Activated CD8-positive, alpha-beta memory T cell treated with anti-CD3 and anti-CD28 coated beads for 36 hours (primary cell): ENCODE measurements around the gene OR2T6. TPM values are rescaled to one million over a fixed set of nuclear protein-coding genes. Genes with fewer than 3 reads are reported as not detected.
"Not testable (repeated sequence)": the region's sequence is repeated elsewhere in the genome, so short reads cannot be mapped to it uniquely, and the experiment has no call there.

Experiments used
- CTCF ChIA-PET: fragments of 350-600 bp; sonication (Branson Sonifier 250); formaldehyde crosslinking; loops from one replicate; lab custom pipeline; 2021; ENCODE audit warnings: antibody characterized with exemption; lab: Charles Lee
- POLR2A ChIA-PET: fragments of 350-600 bp; sonication (Branson Sonifier 250); formaldehyde crosslinking; loops from one replicate; lab custom pipeline; 2021; ENCODE audit warnings: antibody characterized with exemption; lab: Charles Lee
- total RNA-seq, 2 experiments: library from RNA; stranded (reverse); gene quantifications; one replicate each; pipeline ENCODE4 v1.2.3, GENCODE V29; 2021

The OR2T6 gene, protein sequence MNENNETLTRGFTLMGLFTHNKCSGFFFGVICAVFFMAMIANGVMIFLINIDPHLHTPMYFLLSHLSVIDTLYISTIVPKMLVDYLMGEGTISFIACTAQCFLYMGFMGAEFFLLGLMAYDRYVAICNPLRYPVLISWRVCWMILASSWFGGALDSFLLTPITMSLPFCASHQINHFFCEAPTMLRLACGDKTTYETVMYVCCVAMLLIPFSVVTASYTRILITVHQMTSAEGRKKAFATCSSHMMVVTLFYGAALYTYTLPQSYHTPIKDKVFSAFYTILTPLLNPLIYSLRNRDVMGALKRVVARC
- total RNA-seq: not detected

DNA sequence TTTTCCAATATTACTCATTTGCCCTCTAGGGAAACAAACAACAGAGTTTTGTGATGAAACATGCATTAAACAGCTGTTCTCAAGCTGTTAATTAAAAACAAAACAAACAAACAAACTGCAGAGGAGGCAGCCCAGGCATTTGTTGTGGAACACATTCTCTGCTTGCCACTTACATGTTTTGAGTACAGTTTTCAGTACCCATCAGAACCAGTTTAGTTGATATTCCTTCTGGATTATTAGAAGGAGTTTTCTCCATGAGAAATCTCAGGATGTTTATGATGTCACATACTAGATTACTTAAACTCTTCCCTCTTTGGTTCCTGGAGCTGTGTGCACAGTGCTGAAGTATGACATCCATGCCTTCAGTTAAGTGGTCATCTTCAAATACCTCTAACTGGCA, at the start of gene OR2T6:
Gene OR2T6 (plus strand): TSS at position 301 of the 400 bp plus-strand sequence. CDS start 11,863 bp downstream, outside the sequence.
- ChIA-PET POLR2A (no interaction called here), CTCF (no interaction called here)

DNA sequence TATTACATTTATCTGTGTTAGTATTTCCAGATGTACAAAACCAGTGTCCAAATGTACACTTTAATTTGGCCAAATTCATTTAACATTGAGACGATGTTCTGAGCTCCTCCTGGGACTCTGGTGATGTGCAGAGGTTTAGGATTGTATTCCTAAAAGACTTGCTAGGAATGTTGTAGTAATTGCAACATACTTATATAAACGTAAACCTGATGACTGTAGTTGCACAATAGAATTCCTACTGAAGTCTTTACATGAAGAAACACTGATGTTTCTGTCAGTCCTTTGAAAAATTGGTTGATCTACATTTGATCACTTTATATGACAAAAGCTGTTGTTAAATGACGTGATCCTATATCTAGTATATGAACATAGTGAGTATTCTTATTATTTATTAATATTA, 32.1 kb upstream of the OR2T6 start:
- POLR2A ChIA-PET: no interaction called here
- CTCF ChIA-PET: no interaction called here

DNA sequence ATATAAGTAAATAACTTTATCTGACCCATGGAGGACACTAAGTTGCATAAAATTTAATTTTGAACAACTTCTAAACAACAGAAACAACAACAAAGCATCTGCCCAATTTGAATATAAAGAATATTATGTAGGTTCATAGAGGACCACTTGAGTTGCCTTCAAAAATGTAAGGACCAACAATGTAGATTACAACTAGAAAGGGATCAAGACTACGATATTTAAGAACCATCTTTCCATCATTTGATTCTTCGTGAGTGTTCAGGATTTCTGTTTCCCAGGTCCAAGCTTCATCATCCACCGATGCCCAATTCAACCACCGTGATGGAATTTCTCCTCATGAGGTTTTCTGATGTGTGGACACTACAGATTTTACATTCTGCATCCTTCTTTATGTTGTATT, 27.1 kb upstream of the OR2T6 start, which contains the start of gene OR14C36:
Gene OR14C36 (plus strand): TSS at position 301 of the 400 bp plus-strand sequence. CDS start 0 bp downstream, at position 301.
- POLR2A ChIA-PET: no interaction called here
- CTCF ChIA-PET: no interaction called here

- POLR2A ChIA-PET: no interaction called here
Measured at GRCh38 chr1:248359415-248359814, 16.1 kb upstream of the OR2T6 start.

GRCh38 chr1:248361121-248361715, 14.3 kb upstream of the OR2T6 start, which contains the start of gene OR2T4:
Gene OR2T4, plus strand, starts transcription at chr1:248361665. Its CDS starts 0 bp downstream, at chr1:248361665.
- POLR2A ChIA-PET: no interaction called here
- CTCF ChIA-PET: no interaction called here

More at GRCh38 chr1:248359415-248359814, 16.1 kb upstream of the OR2T6 start:
- CTCF ChIA-PET: no interaction called here

- ChIA-PET POLR2A (no interaction called here), CTCF (no interaction called here)
Measured at GRCh38 chr1:248366609-248367008, 8.9 kb upstream of the OR2T6 start.

GRCh38 chr1:248372394-248372793, 3.2 kb upstream of the OR2T6 start:
- POLR2A ChIA-PET: no interaction called here

DNA sequence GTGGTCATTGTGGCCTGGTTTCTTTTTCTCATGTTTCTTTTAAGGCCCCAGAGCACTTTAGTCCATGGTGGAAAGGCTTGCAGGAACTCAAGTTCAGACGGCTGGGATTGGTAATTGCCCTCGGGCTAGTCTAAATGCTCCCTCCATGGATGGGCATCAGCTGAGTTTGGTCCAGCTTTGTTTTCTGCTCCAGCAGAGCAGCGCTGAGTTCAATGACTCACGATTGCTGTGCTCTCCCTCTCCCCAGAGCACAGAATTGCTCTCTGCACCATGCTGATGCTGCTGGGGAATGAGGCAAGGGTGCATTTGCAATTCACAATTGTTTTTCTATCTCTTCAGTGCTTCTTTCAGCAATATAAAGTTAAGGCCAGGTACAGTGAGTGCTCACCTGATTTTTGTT, 1.8 kb upstream of the OR2T6 start:
- ChIA-PET POLR2A (no interaction called here), CTCF (no interaction called here)

More at GRCh38 chr1:248372394-248372793, 3.2 kb upstream of the OR2T6 start:
- CTCF ChIA-PET: no interaction called here

DNA sequence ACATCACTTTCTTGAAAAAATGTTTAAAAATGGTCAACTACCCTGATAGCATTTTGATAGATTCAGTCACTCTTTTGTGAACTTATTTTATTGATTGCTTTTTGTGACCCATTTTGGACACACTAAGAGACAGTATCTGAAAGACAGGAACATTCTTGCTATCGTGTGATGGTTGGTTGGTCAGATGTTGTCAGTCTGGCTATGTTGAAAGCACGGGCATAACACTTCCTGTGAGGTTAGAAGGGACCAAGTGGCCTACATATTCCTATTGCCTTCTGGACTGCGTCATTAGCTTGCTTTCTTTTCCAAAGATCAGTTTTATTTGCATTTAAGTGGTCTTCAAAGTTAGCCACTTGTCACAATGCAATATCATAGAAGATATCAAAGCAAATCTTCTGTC, 1.4 kb downstream of the OR2T6 start:
- ChIA-PET CTCF (no interaction called here), POLR2A (no interaction called here)

GRCh38 chr1:248380854-248381253, 5.3 kb downstream of the OR2T6 start:
- ChIA-PET POLR2A (no interaction called here), CTCF (no interaction called here)

- ChIA-PET POLR2A (no interaction called here), CTCF (no interaction called here)
Measured at GRCh38 chr1:248388426-248388825, 12.9 kb downstream of the OR2T6 start.

DNA sequence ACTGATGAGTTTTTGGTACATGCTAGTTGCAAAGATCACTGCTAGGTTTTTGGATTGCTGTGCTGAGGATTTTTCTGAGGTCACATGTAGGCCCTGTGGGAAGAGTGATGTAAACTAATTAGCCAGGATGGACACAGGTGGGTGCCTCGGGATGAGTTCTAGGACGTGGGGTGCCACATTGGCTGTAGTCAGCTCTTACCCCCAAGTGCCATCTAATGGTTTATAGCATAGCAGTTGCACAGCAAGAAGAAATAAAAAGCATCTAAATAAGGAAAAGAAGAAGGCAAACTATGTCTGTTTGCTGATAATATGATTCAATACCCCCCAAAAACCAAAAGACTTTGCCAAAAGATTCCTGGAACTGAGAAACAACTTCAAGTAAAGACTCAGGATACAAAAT, 17.5 kb downstream of the OR2T6 start:
- CTCF ChIA-PET: no interaction called here
- POLR2A ChIA-PET: no interaction called here

DNA sequence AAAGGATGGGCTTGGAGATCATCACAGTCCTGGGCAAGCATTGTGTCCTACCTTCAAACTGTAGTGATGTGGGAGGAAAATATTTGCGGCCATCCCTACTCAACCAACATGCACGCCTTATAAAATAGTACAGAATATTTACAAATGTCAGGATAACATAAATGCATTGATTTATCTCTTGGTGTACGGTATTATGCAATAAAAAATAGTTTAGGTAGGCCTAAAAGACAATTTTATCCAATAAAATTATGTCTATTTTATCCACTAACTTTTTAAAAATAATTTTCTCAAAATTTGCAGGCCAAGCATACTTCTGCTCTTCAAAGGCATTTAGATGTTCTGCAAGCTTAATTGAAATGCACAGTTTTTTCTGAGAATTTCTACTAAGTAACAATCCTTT, 27.2 kb downstream of the OR2T6 start, which contains the start of gene OR2T1:
Gene OR2T1 (plus strand): TSS at position 301 of the 400 bp plus-strand sequence. CDS start 3,100 bp downstream, outside the sequence.
- CTCF ChIA-PET: no interaction called here
- POLR2A ChIA-PET: no interaction called here

DNA sequence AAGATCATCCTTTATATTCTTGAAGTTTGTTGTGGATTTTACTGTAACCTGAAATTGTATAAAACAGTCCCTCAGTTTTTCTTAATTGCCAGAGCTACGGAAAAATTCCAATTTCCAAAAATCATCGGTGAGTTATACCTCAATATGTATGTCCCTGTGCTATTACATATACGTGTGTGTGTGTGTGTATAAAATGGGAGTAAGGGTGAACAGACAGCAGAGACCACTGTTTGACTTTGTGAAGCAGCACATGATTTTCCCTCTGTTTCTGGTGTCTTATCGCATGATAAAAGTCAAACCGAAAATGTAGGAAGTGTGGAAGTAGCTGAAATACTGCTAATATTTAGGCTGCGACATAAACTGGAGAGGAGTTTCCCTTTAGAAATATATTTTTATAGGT, 28.5 kb downstream of the OR2T6 start:
- CTCF ChIA-PET: no interaction called here
- POLR2A ChIA-PET: no interaction called here

GRCh38 chr1:248406721-248407692, 31.5 kb downstream of the OR2T6 start:
- POLR2A ChIA-PET: no interaction called here
- CTCF ChIA-PET: no interaction called here

DNA sequence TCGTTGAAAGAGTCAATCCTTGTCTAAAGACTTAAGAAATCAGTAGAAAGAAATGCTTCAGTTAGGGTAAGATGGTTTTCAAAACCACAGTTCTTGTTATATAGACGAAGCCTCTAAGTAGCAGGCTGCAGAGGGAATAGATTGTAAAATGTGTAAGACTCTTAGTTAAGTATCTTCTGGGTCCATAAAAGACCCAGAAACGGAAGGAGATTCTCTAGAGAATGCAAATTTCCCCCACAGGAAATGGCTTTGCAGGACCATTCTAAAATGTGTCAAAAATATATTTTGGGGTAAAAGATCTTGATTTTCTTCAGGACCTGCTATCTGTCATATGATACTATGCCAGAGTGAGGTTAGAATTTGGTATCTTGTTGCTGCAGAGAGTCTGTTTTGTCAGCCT, 40.7 kb downstream of the OR2T6 start:
- ChIA-PET CTCF (no interaction called here), POLR2A (no interaction called here)

- ChIA-PET CTCF (no interaction called here), POLR2A (no interaction called here)
Measured at GRCh38 chr1:248417854-248418253, 42.3 kb downstream of the OR2T6 start.

GRCh38 chr1:248421384-248421783, 45.8 kb downstream of the OR2T6 start:
- CTCF ChIA-PET: no interaction called here

GRCh38 chr1:248427526-248428191, 52.1 kb downstream of the OR2T6 start:
- CTCF ChIA-PET, POLR2A ChIA-PET: not testable (repeated sequence)

More at GRCh38 chr1:248421384-248421783, 45.8 kb downstream of the OR2T6 start:
- POLR2A ChIA-PET: no interaction called here
